Activated CD4-positive, CD25-positive, alpha-beta regulatory T cell (primary cell): ENCODE data around the gene ZNF423.
"Not testable (repeated sequence)": the region's sequence is repeated elsewhere in the genome, so short reads cannot be mapped to it uniquely, and the experiment has no call there.

ENCODE experiments used
- DNase-seq, 4 experiments: peaks; one replicate each; lab custom pipeline; 2025; lab: John Stamatoyannopoulos, UW

The ZNF423 gene

GRCh38 chr16:49696414-49697101 lies 159.4 kb downstream of the ZNF423 start:
- DNase-seq: no peak

GRCh38 chr16:49695782-49696413 lies 160.0 kb downstream of the ZNF423 start:
- DNase-seq: no peak

DNA sequence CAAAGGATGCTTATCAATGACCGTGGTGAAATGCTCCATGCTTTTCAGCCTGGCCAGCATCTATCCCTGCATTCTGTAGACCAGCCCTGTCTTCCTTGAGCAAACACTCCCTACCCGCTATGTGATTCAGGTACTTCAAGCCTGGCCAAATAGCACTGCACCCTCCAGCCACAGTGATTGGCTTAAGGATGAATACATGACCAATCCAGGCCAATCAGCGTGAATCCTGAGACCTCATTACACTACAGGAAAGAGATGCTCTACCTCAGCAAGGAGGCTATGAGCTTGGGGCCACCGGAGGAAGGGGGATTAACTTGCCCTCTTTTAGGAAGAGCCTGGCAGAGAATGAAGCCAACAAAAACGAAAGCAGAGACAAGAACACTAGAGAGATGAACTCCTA lies 162.5 kb downstream of the ZNF423 start:
- no peak for DNase-seq

DNA sequence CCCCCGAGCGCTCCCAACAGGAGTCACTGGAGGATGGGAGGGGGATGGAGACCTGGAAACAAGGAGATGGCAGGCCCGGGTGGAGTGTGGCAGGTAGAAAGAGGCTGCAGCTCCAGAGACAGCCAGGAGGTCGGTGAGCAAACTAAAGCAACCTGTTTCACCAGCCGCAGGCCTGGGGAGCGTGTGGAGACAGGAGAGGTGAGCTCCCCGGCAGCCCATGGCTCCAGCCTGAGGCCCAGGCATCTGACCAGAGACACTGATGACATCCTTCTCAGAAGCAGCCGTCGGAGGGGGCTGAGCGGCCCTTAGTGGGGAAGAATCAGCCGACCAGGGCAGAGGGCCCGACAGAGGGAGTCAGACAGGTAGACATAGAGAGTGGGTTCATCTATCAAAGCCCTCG lies 165.1 kb downstream of the ZNF423 start:
- DNase-seq: no peak

DNA sequence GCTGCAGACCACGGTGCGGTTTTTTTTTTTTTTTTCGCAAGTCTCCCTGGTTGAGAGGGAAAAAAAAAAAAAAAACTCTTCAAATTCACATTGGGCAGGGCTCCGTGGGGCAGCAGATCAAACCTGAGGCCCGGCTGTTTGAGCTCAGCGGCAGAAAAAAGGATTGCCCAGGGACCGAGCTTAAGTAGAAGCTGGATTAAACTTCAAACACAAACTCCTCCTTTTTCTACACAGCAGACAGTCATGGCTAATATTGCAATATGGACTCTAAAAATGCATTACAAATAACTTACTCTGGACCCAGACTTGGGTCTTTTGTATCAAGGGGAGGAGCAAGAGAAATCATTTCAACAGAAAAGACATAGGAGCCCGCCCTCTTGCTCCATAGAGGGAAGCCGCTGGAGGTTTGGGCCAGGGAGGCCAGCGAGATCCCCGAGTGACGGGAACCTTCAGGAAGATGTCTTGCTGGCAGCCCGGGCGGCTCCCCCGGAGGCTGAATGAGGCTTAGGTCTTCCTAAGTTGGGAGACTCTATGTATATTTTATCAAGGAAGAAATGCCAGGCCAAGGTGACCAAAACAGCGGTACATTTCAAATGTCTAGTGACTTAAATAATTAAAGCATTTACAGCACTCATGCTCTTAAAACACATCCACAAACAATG lies 167.7 kb downstream of the ZNF423 start:
- DNase-seq: no peak

GRCh38 chr16:49687476-49688002 lies 168.4 kb downstream of the ZNF423 start:
- no peak for DNase-seq

GRCh38 chr16:49684696-49685095 lies 171.2 kb downstream of the ZNF423 start:
- no peak for DNase-seq

GRCh38 chr16:49682577-49683165 lies 173.2 kb downstream of the ZNF423 start:
- DNase-seq: no peak

GRCh38 chr16:49681217-49681883 lies 174.6 kb downstream of the ZNF423 start:
- no peak for DNase-seq

DNA sequence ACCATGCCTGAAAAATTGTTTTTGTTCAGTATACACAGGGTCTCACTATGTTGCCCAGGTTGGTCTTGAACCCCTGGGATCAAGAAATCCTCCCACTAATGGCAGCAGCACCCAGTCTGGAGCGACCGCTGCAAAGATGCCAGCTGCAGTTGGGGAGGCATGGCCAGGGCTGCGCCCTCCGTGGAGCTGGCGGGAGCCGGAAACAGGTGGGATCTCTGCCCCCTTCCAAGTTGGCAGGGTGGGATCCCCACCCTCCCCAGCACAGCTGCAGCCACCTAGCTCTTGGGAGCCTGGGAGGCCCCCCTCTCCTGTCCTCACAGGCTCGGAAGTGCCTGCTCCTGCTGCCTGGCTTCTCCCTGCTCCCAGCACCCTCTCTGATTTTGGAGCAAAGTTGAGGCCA lies 176.8 kb downstream of the ZNF423 start:
- DNase-seq: no peak

GRCh38 chr16:49677661-49678060 lies 178.3 kb downstream of the ZNF423 start:
- DNase-seq: not testable (repeated sequence)

DNA sequence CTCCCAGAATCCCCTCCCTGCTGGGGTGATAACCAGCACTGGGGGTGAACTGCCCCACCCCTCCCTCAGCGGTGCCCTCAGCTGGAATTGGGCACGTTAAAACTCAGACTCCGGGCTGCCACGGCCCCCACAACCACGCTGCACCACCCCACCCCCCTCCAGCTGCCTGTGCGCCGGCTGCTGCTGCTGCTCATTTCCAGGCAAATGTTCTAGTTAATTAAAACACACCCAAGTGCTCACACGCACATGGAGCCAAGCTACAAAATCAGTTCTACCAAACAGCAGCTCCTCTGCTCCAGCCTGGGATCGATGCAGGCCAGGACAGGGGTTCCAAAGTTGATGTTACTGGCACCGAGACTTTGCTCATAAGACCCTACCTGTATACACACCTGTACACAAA lies 180.5 kb downstream of the ZNF423 start:
- no peak for DNase-seq

- DNase-seq: no peak
These were observed 180.9 kb downstream of the ZNF423 start for GRCh38 chr16:49674990-49675389.

GRCh38 chr16:49674351-49674851 lies 181.5 kb downstream of the ZNF423 start:
- DNase-seq: no peak

DNA sequence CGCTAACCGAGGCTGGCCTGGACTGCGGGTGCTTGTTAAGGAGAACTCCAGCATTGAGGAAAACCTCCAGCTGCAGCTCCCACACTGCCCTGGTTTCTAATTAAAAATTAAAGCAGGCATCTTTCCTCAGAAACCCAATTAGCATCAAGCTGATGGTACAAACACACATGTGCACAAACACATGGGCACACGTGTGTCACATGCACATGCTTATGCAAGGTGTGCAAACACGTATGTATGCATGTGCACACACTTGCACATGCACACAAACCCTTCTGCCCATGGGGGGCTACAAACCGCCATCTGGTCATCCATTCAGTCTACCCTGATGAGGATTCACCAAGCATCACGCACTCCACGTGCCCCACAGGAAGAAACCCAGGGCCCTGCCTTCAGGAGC lies 182.5 kb downstream of the ZNF423 start:
- no peak for DNase-seq

GRCh38 chr16:49672753-49673152 lies 183.2 kb downstream of the ZNF423 start:
- no peak for DNase-seq

DNA sequence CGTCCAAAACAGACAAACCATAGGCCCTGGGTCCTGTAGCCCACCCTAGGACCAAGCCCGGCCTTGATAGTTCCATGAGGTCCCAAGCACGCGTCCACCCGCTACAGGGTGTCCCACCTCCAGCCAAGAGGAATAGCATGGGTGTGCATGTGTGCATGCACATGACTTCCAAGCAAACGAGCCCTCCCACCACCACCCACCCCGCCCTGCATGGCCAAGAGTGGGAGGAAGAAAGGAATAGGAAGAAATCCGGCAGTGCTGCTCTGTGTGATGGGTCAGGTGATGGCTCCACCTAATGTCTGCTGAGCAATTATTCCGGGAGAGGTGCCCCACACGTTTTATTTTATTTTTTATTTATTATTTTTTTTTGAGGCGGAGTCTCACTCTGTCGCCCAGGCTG lies 184.6 kb downstream of the ZNF423 start:
- DNase-seq: no peak

DNA sequence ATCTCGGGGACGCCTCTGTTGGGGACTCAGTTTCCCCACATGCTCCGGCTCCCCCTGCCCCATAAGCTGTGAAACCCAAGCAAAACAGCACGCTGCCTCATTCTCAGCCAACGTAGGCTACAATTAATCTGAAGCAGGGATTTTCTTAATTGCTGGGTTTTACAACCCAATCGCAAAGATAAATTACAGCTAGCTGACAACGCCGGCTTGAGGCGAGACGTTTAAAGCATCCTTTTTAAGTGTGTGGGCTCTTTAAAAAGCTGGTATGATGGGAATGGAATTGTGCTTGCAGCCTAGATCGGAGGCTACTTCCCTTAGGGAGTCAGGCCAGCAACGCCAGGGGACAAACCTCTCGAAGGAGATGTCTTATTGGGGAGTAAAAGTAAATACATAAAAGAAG lies 185.3 kb downstream of the ZNF423 start:
- DNase-seq: no peak

DNA sequence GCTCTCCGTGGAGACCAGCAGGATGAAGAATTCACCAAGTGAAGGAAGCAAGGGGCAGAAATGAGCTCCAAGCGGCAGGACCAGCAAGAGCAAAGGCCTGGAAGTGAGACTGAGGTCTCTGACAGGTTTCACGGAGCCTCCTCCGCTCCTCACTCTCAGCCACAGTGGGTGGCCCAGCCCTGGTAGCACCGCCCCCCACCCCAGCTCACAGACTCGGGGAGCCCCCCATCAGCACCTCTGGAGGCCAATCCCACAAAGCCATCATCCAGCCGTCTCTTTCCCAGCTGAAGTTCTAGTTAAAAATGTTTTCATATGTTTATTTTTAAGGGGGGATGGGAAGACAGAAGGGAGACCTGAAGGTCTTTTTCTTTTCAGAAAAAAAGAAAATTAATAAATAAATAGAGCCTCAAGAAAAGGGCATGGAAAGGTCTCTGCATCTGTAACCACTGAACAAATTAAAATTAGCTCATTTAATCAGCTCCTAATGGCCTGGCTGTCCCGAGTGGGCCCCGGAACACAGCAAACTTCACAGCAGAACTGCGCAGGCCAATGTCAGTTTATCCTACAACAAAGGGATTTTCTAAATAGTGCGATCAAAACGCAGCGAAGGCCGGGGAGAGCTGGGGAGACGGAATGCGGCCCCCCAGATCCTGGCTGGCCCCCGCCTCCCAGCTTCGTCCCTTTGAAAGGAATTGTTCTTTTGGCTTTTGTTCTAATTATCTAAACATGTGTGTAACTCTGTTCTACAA lies 190.3 kb downstream of the ZNF423 start:
- no peak for DNase-seq

DNA sequence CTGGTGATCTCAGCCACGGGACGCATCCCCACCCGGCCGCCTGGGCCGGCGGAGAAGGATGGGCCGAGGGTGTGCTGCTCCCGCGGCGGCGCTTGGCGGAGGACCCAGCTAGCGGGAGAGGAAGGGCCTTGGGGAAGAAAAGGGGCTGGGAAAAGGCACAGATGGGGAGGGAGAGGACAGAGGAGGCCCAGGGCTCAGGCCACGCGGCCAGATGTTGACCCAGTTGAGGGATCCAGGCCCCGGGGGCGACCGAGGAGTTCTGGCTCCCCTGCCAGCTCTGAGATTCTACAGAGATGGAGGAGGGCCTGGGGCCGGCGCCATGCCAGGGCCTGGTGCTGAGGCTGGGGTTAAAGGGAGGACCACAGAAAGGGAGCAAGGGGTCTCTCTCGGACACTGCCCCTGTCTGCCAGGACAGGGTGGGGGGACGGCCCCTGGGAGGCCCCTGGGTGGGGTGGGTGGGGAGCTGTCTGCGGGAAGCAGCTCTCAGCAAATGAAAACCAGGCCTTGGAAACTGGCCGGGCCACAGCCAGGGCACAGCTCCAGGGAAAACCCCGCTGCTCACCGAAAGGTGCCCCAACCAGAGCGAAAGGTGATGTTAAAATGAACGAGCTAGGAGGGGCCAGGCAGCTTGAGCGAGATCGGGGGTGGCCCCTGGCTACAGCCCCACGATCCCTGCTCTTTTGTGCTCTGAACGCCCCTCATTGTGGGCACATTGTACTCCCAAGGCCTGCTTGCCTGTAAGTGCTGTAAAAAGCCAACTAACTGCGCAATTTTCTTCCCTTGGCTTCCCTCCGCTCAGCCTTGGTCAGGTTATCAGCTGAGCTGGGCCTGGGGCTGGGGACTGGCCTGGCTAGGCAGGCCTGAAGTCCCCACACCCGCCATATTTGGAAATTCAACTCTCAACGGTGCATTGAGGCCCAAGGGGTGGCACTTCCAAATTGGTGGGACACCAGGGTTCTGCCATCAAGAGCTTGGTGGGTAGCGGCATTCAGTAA lies 191.4 kb downstream of the ZNF423 start:
- no peak for DNase-seq
